Peyer's patch (tissue), 4 donors: ENCODE results near the gene TARBP1. TPM values are rescaled to one million over a fixed set of nuclear protein-coding genes. Genes with fewer than 3 reads are reported as not detected.

ENCODE experiments used
- DNase-seq, 3 donors: peaks; one replicate each; pipeline ENCODE4 v3.0.0-alpha.2; 2017 to 2019
- H3K27ac ChIP-seq, 4 donors: fragments of 200-600 bp; sonication (generic); one replicate each; pipeline ENCODE4 v1.5.1; 2016 to 2019
- H3K27me3 ChIP-seq, 2 donors: fragments of 200-600 bp; sonication (generic); one replicate each; pipeline ENCODE4 v1.5.1; 2019
- H3K36me3 ChIP-seq, 3 donors: fragments of 200-600 bp; sonication (generic); one replicate each; pipeline ENCODE4 v1.5.1; 2016 to 2019
- H3K4me1 ChIP-seq, 4 donors: fragments of 200-600 bp; sonication (generic); one replicate each; pipeline ENCODE4 v1.5.1; 2016 to 2019
- H3K4me3 ChIP-seq, 4 donors: fragments of 200-600 bp; sonication (generic); 1 replicate in 3 of 4; 2 replicates in 1 of 4; pipeline ENCODE4 v1.5.1; 2016 to 2019; ENCODE audit warnings: mild to moderate bottlenecking in 1 of 4
- H3K9me3 ChIP-seq, 4 donors: fragments of 200-600 bp; sonication (generic); one replicate each; pipeline ENCODE4 v1.5.1; 2016 to 2019; ENCODE audit warnings: mild to moderate bottlenecking in 1 of 4
- POLR2A ChIP-seq, 2 donors: fragments of 450-650 bp; IDR thresholded peaks; one replicate each; pipeline ENCODE4 v1.5.1; 2017; ENCODE audit warnings: antibody characterized with exemption in 2 of 2, mild to moderate bottlenecking in 2 of 2, moderate library complexity in 2 of 2
- total RNA-seq, 4 donors: library from RNA; depleted of rRNA; stranded (reverse); fragments of >200 nt; gene quantifications; one replicate each; pipeline ENCODE4 v1.1.0, GENCODE V29; 2016
- TF ChIP-seq, protein P1 (sequence below), 6 experiments: fragments of 450-650 bp in 4 of 6; fragments of 200-600 bp in 2 of 6; sonication (generic) in 1 of 6; IDR thresholded peaks; one replicate each; pipeline ENCODE4 v1.5.1; 2017 to 2019; ENCODE audit warnings: antibody characterized with exemption in 6 of 6, mild to moderate bottlenecking in 3 of 6, moderate library complexity in 1 of 6

TARBP1 gene
- total RNA-seq, 4 donors from 2014 or later = 19.3 to 52.0 (median 36.3) TPM

- Histone ChIP-seq H3K4me3 (no peak overlapping the region), H3K9me3 (no peaks in the 10 kb centered on the region), H3K27ac (no peak overlapping the region), H3K36me3 (no peaks in the 10 kb centered on the region), H3K27me3 (no peaks in the 10 kb centered on the region), H3K4me1 (no peaks in the 10 kb centered on the region)
- DNase-seq = no peak
- TF ChIP-seq, protein P1, sequence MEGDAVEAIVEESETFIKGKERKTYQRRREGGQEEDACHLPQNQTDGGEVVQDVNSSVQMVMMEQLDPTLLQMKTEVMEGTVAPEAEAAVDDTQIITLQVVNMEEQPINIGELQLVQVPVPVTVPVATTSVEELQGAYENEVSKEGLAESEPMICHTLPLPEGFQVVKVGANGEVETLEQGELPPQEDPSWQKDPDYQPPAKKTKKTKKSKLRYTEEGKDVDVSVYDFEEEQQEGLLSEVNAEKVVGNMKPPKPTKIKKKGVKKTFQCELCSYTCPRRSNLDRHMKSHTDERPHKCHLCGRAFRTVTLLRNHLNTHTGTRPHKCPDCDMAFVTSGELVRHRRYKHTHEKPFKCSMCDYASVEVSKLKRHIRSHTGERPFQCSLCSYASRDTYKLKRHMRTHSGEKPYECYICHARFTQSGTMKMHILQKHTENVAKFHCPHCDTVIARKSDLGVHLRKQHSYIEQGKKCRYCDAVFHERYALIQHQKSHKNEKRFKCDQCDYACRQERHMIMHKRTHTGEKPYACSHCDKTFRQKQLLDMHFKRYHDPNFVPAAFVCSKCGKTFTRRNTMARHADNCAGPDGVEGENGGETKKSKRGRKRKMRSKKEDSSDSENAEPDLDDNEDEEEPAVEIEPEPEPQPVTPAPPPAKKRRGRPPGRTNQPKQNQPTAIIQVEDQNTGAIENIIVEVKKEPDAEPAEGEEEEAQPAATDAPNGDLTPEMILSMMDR (IDR thresholded peaks at IDR 0.05) = no peak
- TF ChIP-seq POLR2A (IDR thresholded peaks at IDR 0.05) = no peak
Measured at GRCh38 chr1:234515821-234516241, 36.9 kb upstream of the TARBP1 start.

DNA sequence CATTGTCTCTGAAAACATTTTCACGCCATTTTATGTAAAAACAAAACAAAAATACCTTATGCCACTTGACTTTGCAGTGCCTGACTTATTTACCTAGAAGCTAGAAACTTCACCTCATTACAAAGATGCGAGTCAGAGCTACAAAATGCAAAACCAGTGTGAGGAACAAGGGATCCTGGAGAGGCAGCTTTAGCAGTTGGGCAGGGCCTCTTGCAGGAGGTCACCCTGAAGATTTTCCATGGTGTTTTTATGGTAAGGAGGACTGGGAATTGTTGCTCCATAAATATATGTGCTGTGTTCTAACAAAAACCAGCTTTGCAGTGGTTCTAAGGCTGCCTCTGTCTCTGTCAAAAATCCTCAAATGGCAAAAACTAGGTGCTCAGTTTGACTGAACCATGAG, 36.4 kb upstream of the TARBP1 start:
- no peak overlapping the region for H3K4me3 ChIP-seq
- no peaks in the 10 kb centered on the region for H3K36me3 ChIP-seq
- no peaks in the 10 kb centered on the region for H3K9me3 ChIP-seq
- H3K27ac ChIP-seq = no peak overlapping the region
- no peaks in the 10 kb centered on the region for H3K27me3 ChIP-seq
- no peaks in the 10 kb centered on the region for H3K4me1 ChIP-seq
- DNase-seq = no peak
- TF ChIP-seq POLR2A (IDR thresholded peaks at IDR 0.05) = no peak
- TF ChIP-seq, protein P1 (IDR thresholded peaks at IDR 0.05) = no peak

- Histone ChIP-seq H3K4me1 (no peaks in the 10 kb centered on the region), H3K27me3 (no peaks in the 10 kb centered on the region), H3K9me3 (no peaks in the 10 kb centered on the region), H3K27ac (no peak overlapping the region), H3K36me3 (no peaks in the 10 kb centered on the region), H3K4me3 (no peak overlapping the region)
- no peak for TF ChIP-seq POLR2A (IDR thresholded peaks at IDR 0.05)
- TF ChIP-seq, protein P1 (IDR thresholded peaks at IDR 0.05) = no peak
- no peak for DNase-seq
Measured at GRCh38 chr1:234512451-234512861, 33.5 kb upstream of the TARBP1 start.

- no peak overlapping the region for H3K4me3 ChIP-seq
- H3K27ac ChIP-seq = no peak overlapping the region
- TF ChIP-seq POLR2A (IDR thresholded peaks at IDR 0.05) = no peak
- TF ChIP-seq, protein P1 (IDR thresholded peaks at IDR 0.05) = no peak
- no peaks in the 10 kb centered on the region for H3K9me3 ChIP-seq
- H3K27me3 ChIP-seq = no peaks in the 10 kb centered on the region
- H3K36me3 ChIP-seq = no peaks in the 10 kb centered on the region
- no peaks in the 10 kb centered on the region for H3K4me1 ChIP-seq
- no peak for DNase-seq
Measured at GRCh38 chr1:234509457-234510328, 30.7 kb upstream of the TARBP1 start.

DNA sequence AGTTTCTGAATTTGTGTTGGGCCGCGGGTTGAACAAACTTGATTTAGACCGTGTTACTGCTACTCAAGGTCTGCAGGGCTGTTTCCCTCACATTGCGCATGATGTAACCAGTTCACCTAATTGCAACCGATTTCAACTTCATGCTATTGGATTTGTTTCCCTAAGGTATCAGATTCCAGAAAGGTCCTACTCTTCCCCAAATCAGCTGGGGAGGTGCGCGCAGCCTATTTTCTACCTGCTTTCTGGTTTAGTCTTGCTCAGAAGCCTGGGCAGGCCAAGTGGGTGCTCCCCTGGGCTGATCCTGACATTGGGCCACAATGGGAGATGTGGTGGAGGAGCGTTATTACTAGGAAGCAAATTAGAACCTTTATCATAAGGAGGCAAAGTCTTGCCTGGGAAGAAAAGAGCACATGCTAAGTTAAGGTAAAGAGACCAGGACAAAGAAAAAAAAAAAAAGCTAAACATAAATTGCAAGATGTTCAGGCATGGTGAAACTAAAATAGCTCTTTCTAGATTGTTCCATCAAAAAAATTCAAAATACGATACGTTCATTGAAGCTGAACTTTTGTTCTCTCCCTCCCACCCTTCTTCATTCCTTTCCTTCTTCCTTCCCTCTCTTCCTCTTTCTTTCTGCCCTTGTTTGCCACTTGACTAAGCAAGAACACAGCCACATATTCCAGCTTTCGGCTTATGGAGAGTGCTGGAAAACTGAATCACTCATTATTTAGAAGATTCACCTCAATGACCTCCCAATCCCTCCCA, 28.8 kb upstream of the TARBP1 start:
- Histone ChIP-seq H3K36me3 (no peaks in the 10 kb centered on the region), H3K27me3 (no peaks in the 10 kb centered on the region), H3K9me3 (no peaks in the 10 kb centered on the region), H3K27ac (no peak overlapping the region), H3K4me3 (no peak overlapping the region), H3K4me1 (no peaks in the 10 kb centered on the region)
- DNase-seq = no peak
- TF ChIP-seq POLR2A (IDR thresholded peaks at IDR 0.05) = no peak
- TF ChIP-seq, protein P1 (IDR thresholded peaks at IDR 0.05) = no peak
